C4-2B (cell line): ENCODE data around the gene TMEM139.

ENCODE experiments used
- ZFX ChIP-seq: fragments of 450-650 bp; IDR thresholded peaks from 2 replicates; pipeline ENCODE4 v1.6.1; 2017
- TF ChIP-seq, protein P1 (sequence below): fragments of 450-650 bp; conservative IDR thresholded peaks from 2 replicates; pipeline ENCODE4 v1.5.1; 2017; ENCODE audit warnings: mild to moderate bottlenecking

DNA sequence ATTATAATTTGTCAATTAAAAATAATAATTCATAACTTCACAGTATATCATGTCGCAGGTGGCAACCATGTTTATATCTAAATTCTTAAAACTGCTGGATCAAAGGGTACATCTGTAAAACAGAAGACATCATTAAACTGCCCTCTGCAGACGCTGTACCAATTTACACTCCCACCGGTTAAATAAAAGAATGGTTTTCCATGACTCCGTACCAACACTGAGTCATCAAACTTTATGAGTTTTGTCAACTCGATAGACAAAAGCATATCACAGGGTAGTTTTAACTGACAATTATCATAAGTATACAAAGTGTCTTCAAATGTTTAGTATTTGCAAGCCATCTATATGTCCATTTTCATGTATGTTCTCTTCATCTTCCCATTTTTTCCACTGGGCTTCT lies 27.3 kb upstream of the TMEM139 start:
- TF ChIP-seq, protein P1, sequence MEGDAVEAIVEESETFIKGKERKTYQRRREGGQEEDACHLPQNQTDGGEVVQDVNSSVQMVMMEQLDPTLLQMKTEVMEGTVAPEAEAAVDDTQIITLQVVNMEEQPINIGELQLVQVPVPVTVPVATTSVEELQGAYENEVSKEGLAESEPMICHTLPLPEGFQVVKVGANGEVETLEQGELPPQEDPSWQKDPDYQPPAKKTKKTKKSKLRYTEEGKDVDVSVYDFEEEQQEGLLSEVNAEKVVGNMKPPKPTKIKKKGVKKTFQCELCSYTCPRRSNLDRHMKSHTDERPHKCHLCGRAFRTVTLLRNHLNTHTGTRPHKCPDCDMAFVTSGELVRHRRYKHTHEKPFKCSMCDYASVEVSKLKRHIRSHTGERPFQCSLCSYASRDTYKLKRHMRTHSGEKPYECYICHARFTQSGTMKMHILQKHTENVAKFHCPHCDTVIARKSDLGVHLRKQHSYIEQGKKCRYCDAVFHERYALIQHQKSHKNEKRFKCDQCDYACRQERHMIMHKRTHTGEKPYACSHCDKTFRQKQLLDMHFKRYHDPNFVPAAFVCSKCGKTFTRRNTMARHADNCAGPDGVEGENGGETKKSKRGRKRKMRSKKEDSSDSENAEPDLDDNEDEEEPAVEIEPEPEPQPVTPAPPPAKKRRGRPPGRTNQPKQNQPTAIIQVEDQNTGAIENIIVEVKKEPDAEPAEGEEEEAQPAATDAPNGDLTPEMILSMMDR = no peak
- no peak for TF ChIP-seq ZFX
